C4-2B (cell line): ENCODE measurements around the gene CABP5.

ENCODE experiments used
- ZFX ChIP-seq: fragments of 450-650 bp; IDR thresholded peaks from 2 replicates; pipeline ENCODE4 v1.6.1; 2017
- TF ChIP-seq, protein P1 (sequence below): fragments of 450-650 bp; conservative IDR thresholded peaks from 2 replicates; pipeline ENCODE4 v1.5.1; 2017; ENCODE audit warnings: mild to moderate bottlenecking

DNA sequence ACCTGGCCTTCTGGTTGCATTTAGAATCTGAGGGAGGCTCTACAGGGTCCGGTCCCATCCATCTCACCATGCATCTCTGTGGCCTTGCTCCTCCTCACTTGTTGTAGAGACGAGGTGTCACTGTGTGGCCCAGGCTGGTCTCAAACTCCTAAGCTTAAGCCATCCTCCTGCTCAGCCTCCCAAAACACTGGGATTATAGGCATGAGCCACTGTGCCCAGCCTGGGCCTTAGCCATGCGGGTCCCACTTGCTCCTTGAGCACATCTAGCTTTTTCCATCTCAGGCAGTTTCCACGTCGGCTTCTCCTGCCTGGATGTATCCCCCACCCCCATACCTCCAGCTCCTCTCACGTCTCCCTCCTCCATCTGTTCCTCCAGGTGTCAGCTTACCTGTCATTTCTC is 39.6 kb downstream of the CABP5 start:
- TF ChIP-seq, protein P1, sequence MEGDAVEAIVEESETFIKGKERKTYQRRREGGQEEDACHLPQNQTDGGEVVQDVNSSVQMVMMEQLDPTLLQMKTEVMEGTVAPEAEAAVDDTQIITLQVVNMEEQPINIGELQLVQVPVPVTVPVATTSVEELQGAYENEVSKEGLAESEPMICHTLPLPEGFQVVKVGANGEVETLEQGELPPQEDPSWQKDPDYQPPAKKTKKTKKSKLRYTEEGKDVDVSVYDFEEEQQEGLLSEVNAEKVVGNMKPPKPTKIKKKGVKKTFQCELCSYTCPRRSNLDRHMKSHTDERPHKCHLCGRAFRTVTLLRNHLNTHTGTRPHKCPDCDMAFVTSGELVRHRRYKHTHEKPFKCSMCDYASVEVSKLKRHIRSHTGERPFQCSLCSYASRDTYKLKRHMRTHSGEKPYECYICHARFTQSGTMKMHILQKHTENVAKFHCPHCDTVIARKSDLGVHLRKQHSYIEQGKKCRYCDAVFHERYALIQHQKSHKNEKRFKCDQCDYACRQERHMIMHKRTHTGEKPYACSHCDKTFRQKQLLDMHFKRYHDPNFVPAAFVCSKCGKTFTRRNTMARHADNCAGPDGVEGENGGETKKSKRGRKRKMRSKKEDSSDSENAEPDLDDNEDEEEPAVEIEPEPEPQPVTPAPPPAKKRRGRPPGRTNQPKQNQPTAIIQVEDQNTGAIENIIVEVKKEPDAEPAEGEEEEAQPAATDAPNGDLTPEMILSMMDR: no peak
- no peak for TF ChIP-seq ZFX
